ENCODE measurements around the gene RPL27A. TPM values are rescaled to one million over a fixed set of nuclear protein-coding genes. Genes with fewer than 3 reads are reported as not detected.

RPL27A gene
- total and polyA plus RNA-seq, 3 donors from 2014 or later: 340 to 1,052 (median 586) TPM

DNA sequence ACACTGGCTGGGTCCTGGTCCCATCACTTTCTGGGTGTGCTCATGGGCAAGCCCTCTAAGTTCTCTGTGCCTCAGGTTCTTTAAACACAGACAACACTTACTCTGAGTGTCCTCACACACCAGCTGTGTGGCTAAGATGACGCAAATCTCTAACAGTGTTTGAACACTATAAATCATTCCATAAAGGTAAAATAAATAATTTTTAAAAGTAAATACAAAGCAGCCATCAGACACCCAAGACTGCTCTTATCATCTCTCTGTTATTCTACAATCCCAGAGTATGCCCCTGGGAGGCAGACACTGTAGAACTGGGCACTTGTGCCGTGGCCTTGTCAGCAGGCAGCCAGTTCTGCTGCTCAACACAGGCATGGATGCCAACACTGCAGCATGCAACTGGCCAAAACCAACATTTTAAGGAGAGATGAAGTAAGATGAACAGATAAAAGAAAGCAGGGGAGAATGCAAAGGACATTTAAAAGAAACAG lies 56.8 kb downstream of the RPL27A start:
- no peak overlapping the region for H3K4me3 ChIP-seq
- peaks cover 18% of the 10 kb centered on the region for H3K4me1 ChIP-seq
- intact Hi-C loops (cut with DNase I; ENCODE audit: low total_unique reads): no loop called here
- H3K27me3 ChIP-seq: no peaks in the 10 kb centered on the region
- DNase-seq: no peak
- H3K27ac ChIP-seq: no peak overlapping the region
- 64 to 84% methylated on average over 2 of the region's 2 CpGs for WGBS, 2 donors
- TF ChIP-seq, protein P1, sequence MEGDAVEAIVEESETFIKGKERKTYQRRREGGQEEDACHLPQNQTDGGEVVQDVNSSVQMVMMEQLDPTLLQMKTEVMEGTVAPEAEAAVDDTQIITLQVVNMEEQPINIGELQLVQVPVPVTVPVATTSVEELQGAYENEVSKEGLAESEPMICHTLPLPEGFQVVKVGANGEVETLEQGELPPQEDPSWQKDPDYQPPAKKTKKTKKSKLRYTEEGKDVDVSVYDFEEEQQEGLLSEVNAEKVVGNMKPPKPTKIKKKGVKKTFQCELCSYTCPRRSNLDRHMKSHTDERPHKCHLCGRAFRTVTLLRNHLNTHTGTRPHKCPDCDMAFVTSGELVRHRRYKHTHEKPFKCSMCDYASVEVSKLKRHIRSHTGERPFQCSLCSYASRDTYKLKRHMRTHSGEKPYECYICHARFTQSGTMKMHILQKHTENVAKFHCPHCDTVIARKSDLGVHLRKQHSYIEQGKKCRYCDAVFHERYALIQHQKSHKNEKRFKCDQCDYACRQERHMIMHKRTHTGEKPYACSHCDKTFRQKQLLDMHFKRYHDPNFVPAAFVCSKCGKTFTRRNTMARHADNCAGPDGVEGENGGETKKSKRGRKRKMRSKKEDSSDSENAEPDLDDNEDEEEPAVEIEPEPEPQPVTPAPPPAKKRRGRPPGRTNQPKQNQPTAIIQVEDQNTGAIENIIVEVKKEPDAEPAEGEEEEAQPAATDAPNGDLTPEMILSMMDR (IDR thresholded peaks at IDR 0.05): no peak
- H3K36me3 ChIP-seq (ENCODE audit: low read depth, missing control alignments): no peaks in the 10 kb centered on the region
- H3K9me3 ChIP-seq: no peaks in the 10 kb centered on the region

Small RNA genes within 50 kb of the gene (small RNA-seq; reads per million reads assigned to genes)
- gene SNORA3A (0 reads per million in 2 donors), gene SNORA3B (1.1 to 1.3 reads per million in 2 donors)

Other genes with a start within 250 kb of the RPL27A start
- 10 to 100 TPM; 36.6 to 49.9 TPM for gene STK33, start 88.6 kb upstream of the RPL27A start, total RNA-seq
- gene STK33, start 88.6 kb upstream of the RPL27A start, polyA plus RNA-seq (ENCODE audit: insufficient read depth, low read depth, low replicate concordance): 101 TPM
- 10 to 100 TPM; 37.4 to 49.6 TPM for gene TRIM66, start 127 bp upstream of the RPL27A start, total RNA-seq
- gene TRIM66, start 127 bp upstream of the RPL27A start, polyA plus RNA-seq (ENCODE audit: insufficient read depth, low read depth, low replicate concordance): 49.2 TPM
- gene AKIP1, start 228.4 kb downstream of the RPL27A start, total RNA-seq: 10 to 100 TPM; 38.5 to 40.4 TPM
- gene AKIP1, start 228.4 kb downstream of the RPL27A start, polyA plus RNA-seq (ENCODE audit: insufficient read depth, low read depth, low replicate concordance): 30.9 TPM

All from testis (tissue), 3 donors.